D721Med (cell line): ENCODE measurements around the gene SLC25A53.
"Not testable (repeated sequence)": the region's sequence is repeated elsewhere in the genome, so short reads cannot be mapped to it uniquely, and the experiment has no call there.

Experiments
- DNase-seq: peaks from one replicate; pipeline ENCODE4 v3.0.0; 2011; ENCODE audit warnings: low spot score; ENCODE audit not compliant: insufficient read length
- FAIRE-seq: peaks from 2 replicates; lab custom pipeline; 2011; peaks lifted over from hg19 to GRCh38; lab: Jason Lieb, UNC
- CTCF ChIP-seq: IDR thresholded peaks from 2 replicates; pipeline ENCODE4 v1.5.1; 2012; ENCODE audit warnings: mild to moderate bottlenecking, control low read depth; ENCODE audit not compliant: insufficient read depth; ENCODE audit errors: missing control alignments

The SLC25A53 gene

GRCh38 chrX:104085919-104086318 lies 70.9 kb downstream of the SLC25A53 start:
- no peak for FAIRE-seq

GRCh38 chrX:104085477-104085876 lies 71.3 kb downstream of the SLC25A53 start:
- TF ChIP-seq CTCF: no peak
- FAIRE-seq: no peak

More at GRCh38 chrX:104085919-104086318, 70.9 kb downstream of the SLC25A53 start:
- DNase-seq: no peak
- no peak for TF ChIP-seq CTCF

GRCh38 chrX:104084534-104085277 lies 72.1 kb downstream of the SLC25A53 start:
- no peak for FAIRE-seq
- DNase-seq: no peak
- no peak for TF ChIP-seq CTCF

More at GRCh38 chrX:104085477-104085876, 71.3 kb downstream of the SLC25A53 start:
- DNase-seq: no peak

GRCh38 chrX:104084063-104084462 lies 72.7 kb downstream of the SLC25A53 start:
- FAIRE-seq: no peak
- TF ChIP-seq CTCF: no peak
- no peak for DNase-seq

GRCh38 chrX:104077854-104078253 lies 79.0 kb downstream of the SLC25A53 start:
- FAIRE-seq, DNase-seq: not testable (repeated sequence)

- not testable (repeated sequence) for FAIRE-seq, DNase-seq
These were observed 80.9 kb downstream of the SLC25A53 start, which contains the start of gene TMSB15C for GRCh38 chrX:104075778-104076445. TMSB15C (minus strand) TSS chrX:104076236.

- not testable (repeated sequence) for DNase-seq, FAIRE-seq
These were observed 94.2 kb downstream of the SLC25A53 start for GRCh38 chrX:104062636-104063035.

GRCh38 chrX:104054956-104055355 lies 101.9 kb downstream of the SLC25A53 start:
- not testable (repeated sequence) for DNase-seq, FAIRE-seq
